ENCODE results near the gene CAV3. TPM values are rescaled to one million over a fixed set of nuclear protein-coding genes. Genes with fewer than 3 reads are reported as not detected.

Gene CAV3
- total and polyA plus RNA-seq, 12 donors = not detected

- H3K27me3 ChIP-seq = no peaks in the 10 kb centered on the region
- H3K27ac ChIP-seq = no peak overlapping the region
- no peak overlapping the region for H3K4me3 ChIP-seq
- no peaks in the 10 kb centered on the region for H3K4me1 ChIP-seq (replicated peaks in 1 of 2)
- WGBS, 4 donors = 76 to 100% (median 87%) methylated on average over 1 to 7 of the region's 7 CpGs
- H3K9me3 ChIP-seq (replicated peaks in 1 of 3) = no peaks in the 10 kb centered on the region
- TF ChIP-seq CTCF (IDR thresholded peaks at IDR 0.05) (no peak), POLR2A (IDR thresholded peaks at IDR 0.05) (no peak)
- intact Hi-C loops (cut with DNase I) = no loop called here
- peak in 1 of 7 donors; percentile 35 for DNase-seq
- no peaks in the 10 kb centered on the region for H3K36me3 ChIP-seq (replicated peaks in 1 of 2)
Observed at GRCh38 chr3:8756671-8757070, 23.1 kb downstream of the CAV3 start.

- Histone ChIP-seq H3K27ac (no peak overlapping the region), H3K9me3 (replicated peaks in 1 of 3) (no peaks in the 10 kb centered on the region), H3K36me3 (replicated peaks in 1 of 2) (no peaks in the 10 kb centered on the region), H3K27me3 (no peaks in the 10 kb centered on the region), H3K4me3 (no peak overlapping the region), H3K4me1 (replicated peaks in 1 of 2) (no peaks in the 10 kb centered on the region)
- peak in 2 of 7 donors; percentile 8 to 20 for DNase-seq
- WGBS, 4 donors = 80 to 87% (median 87%) methylated on average over 15 to 24 of the region's 24 CpGs
- intact Hi-C loops (cut with DNase I) = no loop called here
- no peak for TF ChIP-seq POLR2A (IDR thresholded peaks at IDR 0.05)
Observed at GRCh38 chr3:8757551-8758518, 24.2 kb downstream of the CAV3 start.

GRCh38 chr3:8759038-8759707 is 25.6 kb downstream of the CAV3 start:
- 82 to 84% (median 82%) methylated on average over 7 of the region's 7 CpGs for WGBS, 4 donors
- H3K27ac ChIP-seq = no peak overlapping the region
- no peaks in the 10 kb centered on the region for H3K4me1 ChIP-seq (replicated peaks in 1 of 2)
- no peak overlapping the region for H3K4me3 ChIP-seq
- H3K27me3 ChIP-seq = no peaks in the 10 kb centered on the region
- DNase-seq = peak in 1 of 7 donors; percentile 7
- intact Hi-C loops (cut with DNase I) = no loop called here
- TF ChIP-seq CTCF (IDR thresholded peaks at IDR 0.05) = no peak
- H3K36me3 ChIP-seq (replicated peaks in 1 of 2) = no peaks in the 10 kb centered on the region
- no peaks in the 10 kb centered on the region for H3K9me3 ChIP-seq (replicated peaks in 1 of 3)

GRCh38 chr3:8760091-8760490 is 26.5 kb downstream of the CAV3 start:
- H3K4me1 ChIP-seq (replicated peaks in 1 of 2) = no peaks in the 10 kb centered on the region
- H3K9me3 ChIP-seq (replicated peaks in 1 of 3) = no peaks in the 10 kb centered on the region
- intact Hi-C loops (cut with DNase I) = no loop called here
- no peaks in the 10 kb centered on the region for H3K27me3 ChIP-seq
- no peak overlapping the region for H3K27ac ChIP-seq
- 86 to 92% (median 91%) methylated on average over 5 of the region's 5 CpGs for WGBS, 4 donors
- peak in 2 of 7 donors; percentile 11 to 12 for DNase-seq
- no peaks in the 10 kb centered on the region for H3K36me3 ChIP-seq (replicated peaks in 1 of 2)
- TF ChIP-seq POLR2A (IDR thresholded peaks at IDR 0.05) (no peak), CTCF (IDR thresholded peaks at IDR 0.05) (no peak)
- H3K4me3 ChIP-seq = no peak overlapping the region
